KMS-11 (cell line): ENCODE data around the gene CECR2.

Experiments
- H2AFZ ChIP-seq: fragments of 200-600 bp; sonication (generic); 2 replicates; pipeline ENCODE4 v1.6.1; 2016; ENCODE audit warnings: antibody characterized with exemption, mixed run types, low read depth
- H3K27ac ChIP-seq: fragments of 200-600 bp; sonication (generic); 2 replicates; pipeline ENCODE4 v1.6.1; 2016; ENCODE audit warnings: mild to moderate bottlenecking, mixed run types
- H3K27me3 ChIP-seq: fragments of 200-600 bp; sonication (generic); 2 replicates; pipeline ENCODE4 v1.6.1; 2017; ENCODE audit warnings: mild to moderate bottlenecking, low read depth, mixed run types, moderate library complexity; ENCODE audit not compliant: insufficient read depth
- H3K36me3 ChIP-seq: fragments of 200-600 bp; sonication (generic); 2 replicates; pipeline ENCODE4 v1.6.1; 2017; ENCODE audit warnings: mild to moderate bottlenecking, mixed run types; ENCODE audit not compliant: insufficient read depth
- H3K4me1 ChIP-seq: fragments of 200-600 bp; sonication (generic); 2 replicates; pipeline ENCODE4 v1.6.1; 2016; ENCODE audit warnings: mild to moderate bottlenecking, low read depth, mixed run types; ENCODE audit not compliant: poor library complexity, severe bottlenecking
- H3K4me2 ChIP-seq: fragments of 200-600 bp; sonication (generic); 2 replicates; pipeline ENCODE4 v1.7.0; 2016; ENCODE audit warnings: mild to moderate bottlenecking, mixed run types
- H3K4me3 ChIP-seq: fragments of 200-600 bp; sonication (generic); IDR thresholded peaks from 2 replicates; pipeline ENCODE4 v1.6.1; 2017; ENCODE audit warnings: low read depth, low read length, mixed read lengths; ENCODE audit not compliant: insufficient read depth
- H3K79me2 ChIP-seq: fragments of 200-600 bp; sonication (generic); 2 replicates; pipeline ENCODE4 v1.6.1; 2016; ENCODE audit warnings: low read depth, mixed run types; ENCODE audit not compliant: insufficient read depth
- H3K9ac ChIP-seq: fragments of 200-600 bp; sonication (generic); 2 replicates; pipeline ENCODE4 v1.6.1; 2016; ENCODE audit warnings: mild to moderate bottlenecking, mixed run types
- H4K20me1 ChIP-seq: fragments of 200-600 bp; sonication (generic); 2 replicates; pipeline ENCODE4 v1.6.1; 2016; ENCODE audit warnings: mild to moderate bottlenecking, mixed run types; ENCODE audit not compliant: insufficient read depth
- TF ChIP-seq, protein P1 (sequence below): fragments of 200-600 bp; sonication (generic); conservative IDR thresholded peaks from 2 replicates; pipeline ENCODE4 v1.6.1; 2017; ENCODE audit warnings: low read depth, mild to moderate bottlenecking, antibody characterized with exemption, low read length, moderate library complexity, mixed read lengths

Gene CECR2

DNA sequence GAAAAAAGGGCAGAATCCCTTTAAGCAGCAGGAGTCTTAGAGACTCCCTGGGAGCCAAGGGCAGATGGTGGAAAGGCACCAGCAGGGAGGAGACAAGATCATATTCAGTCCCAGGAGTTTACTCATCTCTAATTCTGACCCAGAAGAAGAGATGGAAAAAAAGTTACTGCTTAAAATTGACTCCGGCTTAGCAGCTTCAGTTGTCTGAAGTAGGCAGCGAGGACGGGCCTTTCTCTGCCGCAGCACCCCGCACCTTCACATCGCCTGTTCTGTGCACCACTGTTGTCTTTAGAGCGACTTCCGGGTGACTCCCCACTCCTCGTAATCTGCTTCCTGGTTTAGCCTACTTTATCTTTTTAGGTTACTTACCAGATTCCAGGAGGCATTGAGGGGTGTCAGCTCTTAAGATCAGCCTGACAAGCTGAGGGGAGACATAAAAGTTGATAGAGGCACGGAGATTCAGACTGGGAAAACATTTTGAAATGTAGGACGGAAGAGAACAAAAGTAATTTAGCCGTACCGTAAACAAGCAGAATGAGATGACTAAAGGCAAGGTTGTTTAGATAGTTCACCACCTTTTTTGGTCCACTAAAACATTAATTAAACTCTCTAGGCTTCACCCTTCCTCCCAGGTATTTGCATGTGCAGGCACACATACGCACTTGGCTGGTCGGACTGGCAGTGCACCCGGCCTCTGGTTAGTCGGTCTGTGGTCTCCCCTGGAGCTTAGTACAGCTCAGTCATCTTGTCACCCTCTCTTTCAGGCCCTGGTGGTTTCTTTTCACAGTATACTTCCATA lies 74.3 kb downstream of the CECR2 start:
- H4K20me1 ChIP-seq = no peaks in the 10 kb centered on the region
- no peak overlapping the region for H3K9ac ChIP-seq
- no peaks in the 10 kb centered on the region for H3K27me3 ChIP-seq
- no peak overlapping the region for H2AFZ ChIP-seq
- H3K4me1 ChIP-seq = peaks cover 10% of the 10 kb centered on the region
- no peak overlapping the region for H3K4me2 ChIP-seq
- H3K27ac ChIP-seq = no peak overlapping the region
- TF ChIP-seq, protein P1, sequence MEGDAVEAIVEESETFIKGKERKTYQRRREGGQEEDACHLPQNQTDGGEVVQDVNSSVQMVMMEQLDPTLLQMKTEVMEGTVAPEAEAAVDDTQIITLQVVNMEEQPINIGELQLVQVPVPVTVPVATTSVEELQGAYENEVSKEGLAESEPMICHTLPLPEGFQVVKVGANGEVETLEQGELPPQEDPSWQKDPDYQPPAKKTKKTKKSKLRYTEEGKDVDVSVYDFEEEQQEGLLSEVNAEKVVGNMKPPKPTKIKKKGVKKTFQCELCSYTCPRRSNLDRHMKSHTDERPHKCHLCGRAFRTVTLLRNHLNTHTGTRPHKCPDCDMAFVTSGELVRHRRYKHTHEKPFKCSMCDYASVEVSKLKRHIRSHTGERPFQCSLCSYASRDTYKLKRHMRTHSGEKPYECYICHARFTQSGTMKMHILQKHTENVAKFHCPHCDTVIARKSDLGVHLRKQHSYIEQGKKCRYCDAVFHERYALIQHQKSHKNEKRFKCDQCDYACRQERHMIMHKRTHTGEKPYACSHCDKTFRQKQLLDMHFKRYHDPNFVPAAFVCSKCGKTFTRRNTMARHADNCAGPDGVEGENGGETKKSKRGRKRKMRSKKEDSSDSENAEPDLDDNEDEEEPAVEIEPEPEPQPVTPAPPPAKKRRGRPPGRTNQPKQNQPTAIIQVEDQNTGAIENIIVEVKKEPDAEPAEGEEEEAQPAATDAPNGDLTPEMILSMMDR = no peak
- H3K4me3 ChIP-seq = no peak overlapping the region
- no peaks in the 10 kb centered on the region for H3K36me3 ChIP-seq
- no peaks in the 10 kb centered on the region for H3K79me2 ChIP-seq

DNA sequence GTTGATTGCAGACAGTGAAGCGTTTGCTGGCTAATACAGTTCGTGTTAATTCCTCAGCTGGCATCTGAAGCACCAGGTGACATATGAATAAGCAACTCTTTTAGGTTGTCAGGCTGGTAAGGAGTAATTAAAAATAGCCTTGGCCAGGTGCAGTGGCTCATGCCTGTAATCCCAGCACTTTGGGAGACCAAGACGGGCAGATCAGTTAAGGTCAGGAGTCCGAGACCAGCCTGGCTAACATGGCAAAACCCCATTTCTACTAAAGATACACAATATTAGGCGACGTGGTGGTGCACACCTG lies 74.9 kb downstream of the CECR2 start:
- TF ChIP-seq, protein P1 = no peak

DNA sequence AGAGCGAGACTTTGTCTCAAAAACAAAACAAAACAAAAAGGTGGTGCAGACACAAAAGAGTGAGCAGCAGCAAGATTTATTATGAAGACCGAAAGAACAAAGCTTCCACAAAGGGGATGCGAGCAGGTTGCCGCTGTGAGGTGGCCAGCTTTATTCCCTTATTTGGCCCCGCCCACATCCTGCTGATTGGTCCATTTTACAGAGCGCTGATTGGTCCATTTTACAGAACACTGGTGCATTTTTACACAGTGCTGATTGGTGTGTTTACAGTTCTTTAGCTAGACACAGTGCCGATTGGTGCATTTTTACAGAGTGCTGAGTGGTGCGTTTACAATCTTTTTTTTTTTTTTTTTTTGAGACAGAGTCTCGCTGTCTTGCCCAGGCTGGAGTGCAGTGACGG lies 77.4 kb downstream of the CECR2 start:
- no peak overlapping the region for H3K4me2 ChIP-seq
- no peak overlapping the region for H3K9ac ChIP-seq
- H3K79me2 ChIP-seq = no peaks in the 10 kb centered on the region
- no peaks in the 10 kb centered on the region for H3K27me3 ChIP-seq
- H3K27ac ChIP-seq = no peak overlapping the region
- H4K20me1 ChIP-seq = no peaks in the 10 kb centered on the region
- no peak overlapping the region for H2AFZ ChIP-seq
- H3K4me1 ChIP-seq = peaks cover 34% of the 10 kb centered on the region
- TF ChIP-seq, protein P1 = no peak
- no peaks in the 10 kb centered on the region for H3K36me3 ChIP-seq
- no peak overlapping the region for H3K4me3 ChIP-seq

More for the DNA sequence above, 74.9 kb downstream of the CECR2 start:
- Histone ChIP-seq H3K27me3 (no peaks in the 10 kb centered on the region), H3K79me2 (no peaks in the 10 kb centered on the region), H3K27ac (no peak overlapping the region), H3K4me2 (no peak overlapping the region), H4K20me1 (no peaks in the 10 kb centered on the region), H3K9ac (no peak overlapping the region), H3K36me3 (no peaks in the 10 kb centered on the region), H3K4me1 (peaks cover 15% of the 10 kb centered on the region), H3K4me3 (no peak overlapping the region), H2AFZ (no peak overlapping the region)

DNA sequence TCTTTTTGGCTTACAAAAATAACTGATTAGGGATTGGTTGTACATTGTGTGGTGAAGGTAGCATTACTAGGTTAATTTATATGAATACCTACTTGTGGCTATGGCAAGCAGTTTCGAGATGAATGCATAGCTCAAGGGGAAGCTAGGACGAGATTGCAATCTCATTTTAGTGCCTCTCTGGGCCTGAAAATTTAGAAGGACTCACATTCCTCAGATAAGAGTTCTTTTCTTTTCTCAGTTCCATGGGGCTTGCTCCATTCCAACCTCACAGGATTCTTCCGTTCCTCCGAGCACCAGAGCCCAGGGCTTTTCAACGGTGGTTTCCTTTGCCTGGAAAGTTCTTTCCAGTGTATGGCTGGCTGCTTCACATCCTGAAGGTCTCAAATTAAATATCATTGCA lies 82.1 kb downstream of the CECR2 start:
- no peaks in the 10 kb centered on the region for H3K27me3 ChIP-seq
- no peak overlapping the region for H3K4me3 ChIP-seq
- H4K20me1 ChIP-seq = no peaks in the 10 kb centered on the region
- H3K9ac ChIP-seq = no peak overlapping the region
- H3K4me1 ChIP-seq = peaks cover 37% of the 10 kb centered on the region
- no peaks in the 10 kb centered on the region for H3K36me3 ChIP-seq
- H3K79me2 ChIP-seq = no peaks in the 10 kb centered on the region
- H3K27ac ChIP-seq = peak overlapping the region; percentile 34; the same call in 1 of the 2 replicates
- peak overlapping the region; percentile 37 for H3K4me2 ChIP-seq
- no peak overlapping the region for H2AFZ ChIP-seq
- TF ChIP-seq, protein P1 = no peak
